Measurements from ENCODE around the gene PTPN4.

The PTPN4 gene

GRCh38 chr2:119759451-119760236 lies at the start of gene PTPN4:
Gene PTPN4 (plus strand): TSS chr2:119759922. CDS start chr2:119809854, 49,932 bp downstream.
- DNase-seq = peak; percentile 98

GRCh38 chr2:119710281-119710680 lies 49.4 kb upstream of the PTPN4 start:
- peak; percentile 10 for DNase-seq

- DNase-seq = no peak
Measured at GRCh38 chr2:119711352-119711751, 48.4 kb upstream of the PTPN4 start.

- no peak for DNase-seq
Measured at GRCh38 chr2:119712571-119712970, 47.2 kb upstream of the PTPN4 start.

- no peak for DNase-seq
Measured at GRCh38 chr2:119713819-119714490, 45.8 kb upstream of the PTPN4 start.

GRCh38 chr2:119715409-119716283 lies 44.1 kb upstream of the PTPN4 start:
- no peak for DNase-seq

GRCh38 chr2:119716284-119716672 lies 43.4 kb upstream of the PTPN4 start:
- DNase-seq = no peak

GRCh38 chr2:119718501-119719260 lies 41.0 kb upstream of the PTPN4 start:
- DNase-seq = no peak

GRCh38 chr2:119719261-119719627 lies 40.5 kb upstream of the PTPN4 start:
- DNase-seq = no peak

GRCh38 chr2:119721043-119721442 lies 38.7 kb upstream of the PTPN4 start:
- no peak for DNase-seq

GRCh38 chr2:119721462-119721861 lies 38.3 kb upstream of the PTPN4 start:
- DNase-seq = no peak

- no peak for DNase-seq
Measured at GRCh38 chr2:119721904-119722303, 37.8 kb upstream of the PTPN4 start.

GRCh38 chr2:119723186-119723585 lies 36.5 kb upstream of the PTPN4 start:
- no peak for DNase-seq

GRCh38 chr2:119723784-119724467 lies 35.8 kb upstream of the PTPN4 start:
- no peak for DNase-seq

GRCh38 chr2:119724656-119725485 lies 34.9 kb upstream of the PTPN4 start:
- no peak for DNase-seq

GRCh38 chr2:119727493-119727892 lies 32.2 kb upstream of the PTPN4 start:
- DNase-seq = no peak

GRCh38 chr2:119728421-119728820 lies 31.3 kb upstream of the PTPN4 start:
- no peak for DNase-seq

GRCh38 chr2:119730671-119731177 lies 29.0 kb upstream of the PTPN4 start:
- DNase-seq = no peak

GRCh38 chr2:119731983-119732382 lies 27.7 kb upstream of the PTPN4 start:
- no peak for DNase-seq

GRCh38 chr2:119732601-119733164 lies 27.0 kb upstream of the PTPN4 start:
- no peak for DNase-seq

GRCh38 chr2:119734047-119734446 lies 25.7 kb upstream of the PTPN4 start:
- no peak for DNase-seq
